Muscle layer of duodenum (tissue), 2 donors: ENCODE data around the gene PNPT1.
A peak's percentile ranks its signal among the peaks of the same experiment; 100 is the strongest.
"Not testable (repeated sequence)": the region's sequence is repeated elsewhere in the genome, so short reads cannot be mapped to it uniquely, and the experiment has no call there.

ENCODE experiments used
- H3K27ac ChIP-seq: one replicate; pipeline ENCODE4 v1.7.0; 2013; ENCODE audit warnings: mild to moderate bottlenecking, low read length
- H3K27me3 ChIP-seq: one replicate; pipeline ENCODE4 v1.7.0; 2013; ENCODE audit warnings: low read depth, mild to moderate bottlenecking, control low read depth, low read length
- H3K36me3 ChIP-seq, 2 donors: one replicate each; pipeline ENCODE4 v1.7.0; 2013; ENCODE audit warnings: low read length in 2 of 2, control low read depth in 1 of 2, mild to moderate bottlenecking in 1 of 2; ENCODE audit not compliant: insufficient read depth in 2 of 2, control insufficient read depth in 1 of 2
- H3K4me1 ChIP-seq, 2 donors: one replicate each; pipeline ENCODE4 v1.7.0; 2013; ENCODE audit warnings: low read length in 2 of 2, mild to moderate bottlenecking in 2 of 2, control low read depth in 1 of 2, moderate library complexity in 1 of 2; ENCODE audit not compliant: insufficient read depth in 2 of 2, control insufficient read depth in 1 of 2
- H3K4me3 ChIP-seq, 2 donors: one replicate each; pipeline ENCODE4 v1.7.0; 2013; ENCODE audit warnings: low read length in 2 of 2, low read depth in 1 of 2, mild to moderate bottlenecking in 1 of 2
- H3K9me3 ChIP-seq, 2 donors: one replicate each; pipeline ENCODE4 v1.7.0; 2013; ENCODE audit warnings: low read length in 2 of 2, control low read depth in 1 of 2, mild to moderate bottlenecking in 1 of 2; ENCODE audit not compliant: control insufficient read depth in 1 of 2
- donor health status: healthy.

The PNPT1 gene

DNA sequence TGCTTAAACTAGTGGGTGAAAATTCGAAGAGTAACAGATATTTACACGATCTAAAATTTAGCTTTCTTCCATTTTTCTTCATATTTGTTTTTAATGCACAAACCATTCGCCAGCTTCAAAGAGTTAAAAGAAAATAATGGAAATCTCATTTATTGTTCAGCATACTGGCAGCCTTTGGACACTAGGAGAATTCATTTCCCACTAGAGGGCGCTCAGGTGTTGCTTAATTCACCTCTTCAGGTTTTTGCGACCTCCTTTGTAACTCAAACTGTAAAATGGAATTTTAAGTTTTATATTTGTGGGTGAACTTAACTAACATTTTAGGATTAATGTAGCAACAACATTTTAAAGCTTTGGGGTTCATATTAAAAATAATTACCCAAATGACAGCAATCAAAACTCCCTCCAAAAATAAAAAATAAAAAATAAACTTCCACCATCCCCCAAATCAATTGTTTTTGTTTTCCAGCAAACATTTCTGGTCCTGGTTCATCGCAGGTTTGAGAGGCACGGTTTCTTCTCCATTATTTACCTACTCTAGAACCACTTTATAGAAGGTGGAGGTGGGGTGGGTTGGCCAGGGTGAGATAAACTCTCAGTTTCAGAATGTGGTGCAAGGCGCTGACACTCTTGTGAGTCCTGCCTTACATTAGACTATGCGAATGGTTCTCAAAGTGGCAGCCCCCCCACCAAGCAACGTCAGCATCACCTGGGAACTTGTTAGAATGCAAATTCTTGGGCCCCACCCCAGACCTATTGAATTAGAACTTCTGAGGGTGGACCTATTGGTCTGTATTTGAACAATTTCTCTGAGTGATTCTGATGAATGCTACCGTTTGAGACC lies 24.7 kb upstream of the PNPT1 start:
- Histone ChIP-seq H3K4me1 (no peaks in the 10 kb centered on the region), H3K4me3 (no peak overlapping the region), H3K36me3 (no peaks in the 10 kb centered on the region), H3K27ac (no peak overlapping the region), H3K27me3 (no peaks in the 10 kb centered on the region), H3K9me3 (no peaks in the 10 kb centered on the region)

GRCh38 chr2:55715626-55716025 lies 22.0 kb upstream of the PNPT1 start:
- Histone ChIP-seq H3K9me3 (no peaks in the 10 kb centered on the region), H3K4me1 (no peaks in the 10 kb centered on the region), H3K4me3 (no peak overlapping the region), H3K36me3 (no peaks in the 10 kb centered on the region), H3K27ac (no peak overlapping the region), H3K27me3 (no peaks in the 10 kb centered on the region)

DNA sequence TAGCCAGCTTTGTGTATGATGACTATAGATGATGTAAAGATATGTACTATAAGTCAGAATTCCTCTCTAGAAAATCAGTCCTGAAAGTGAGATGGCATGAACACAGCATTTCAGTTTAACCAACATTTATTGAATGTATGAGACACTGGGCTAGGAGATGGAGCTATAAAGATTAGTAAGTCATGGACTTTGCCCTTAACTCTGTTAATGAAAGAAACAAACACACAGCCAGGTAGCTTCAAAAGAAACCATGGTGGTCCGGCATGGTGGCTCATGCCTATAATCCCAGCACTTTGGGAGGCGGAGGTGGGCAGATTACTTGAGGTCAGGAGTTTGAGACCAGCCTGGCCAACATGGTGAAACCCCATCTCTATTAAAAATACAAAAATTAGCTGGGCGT lies 21.5 kb upstream of the PNPT1 start:
- not testable (repeated sequence) for H3K27ac ChIP-seq, H3K9me3 ChIP-seq, H3K4me3 ChIP-seq, H3K4me1 ChIP-seq, H3K27me3 ChIP-seq, H3K36me3 ChIP-seq

DNA sequence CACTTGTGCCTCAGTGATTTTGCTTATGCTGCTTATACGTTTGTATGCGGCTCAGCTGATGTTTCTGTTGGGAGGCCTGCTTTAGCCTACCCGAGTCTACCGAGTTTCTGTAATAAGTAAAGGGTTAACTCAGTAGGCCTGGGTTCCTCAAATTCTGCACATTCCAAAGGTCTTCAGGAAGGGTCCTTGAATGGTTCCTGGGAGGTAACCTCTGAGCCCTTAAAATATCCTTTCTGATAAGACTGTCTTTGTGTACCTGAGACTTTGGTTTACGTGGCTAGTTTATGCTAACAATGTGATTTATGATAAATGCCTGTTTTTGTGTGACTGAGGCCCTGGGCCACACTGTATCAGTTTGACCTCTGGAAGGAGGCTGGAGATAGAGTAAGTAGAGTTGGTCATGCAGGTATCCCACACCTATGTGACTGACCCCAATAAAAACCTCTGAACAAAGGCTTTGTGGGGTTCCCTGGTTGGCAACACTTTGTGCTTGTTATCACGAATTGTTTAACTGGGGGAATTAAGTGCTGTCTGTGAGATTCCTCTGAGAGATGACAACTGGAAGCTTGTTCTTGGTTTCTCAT lies 18.9 kb upstream of the PNPT1 start:
- Histone ChIP-seq H3K27me3 (no peaks in the 10 kb centered on the region), H3K27ac (no peak overlapping the region), H3K9me3 (no peaks in the 10 kb centered on the region), H3K36me3 (no peaks in the 10 kb centered on the region), H3K4me1 (no peaks in the 10 kb centered on the region), H3K4me3 (no peak overlapping the region)

GRCh38 chr2:55710025-55710424 lies 16.4 kb upstream of the PNPT1 start:
- H3K27ac ChIP-seq: no peak overlapping the region
- H3K27me3 ChIP-seq: no peaks in the 10 kb centered on the region
- H3K36me3 ChIP-seq: no peaks in the 10 kb centered on the region
- no peak overlapping the region for H3K4me3 ChIP-seq
- H3K9me3 ChIP-seq: no peaks in the 10 kb centered on the region
- H3K4me1 ChIP-seq: no peaks in the 10 kb centered on the region

- Histone ChIP-seq H3K4me1 (no peaks in the 10 kb centered on the region), H3K27ac (no peak overlapping the region), H3K9me3 (no peaks in the 10 kb centered on the region), H3K36me3 (no peaks in the 10 kb centered on the region), H3K4me3 (no peak overlapping the region), H3K27me3 (no peaks in the 10 kb centered on the region)
Measured at GRCh38 chr2:55707751-55708150, 14.1 kb upstream of the PNPT1 start.

GRCh38 chr2:55706258-55706657 lies 12.6 kb upstream of the PNPT1 start:
- not testable (repeated sequence) for H3K27me3 ChIP-seq, H3K4me3 ChIP-seq, H3K27ac ChIP-seq, H3K9me3 ChIP-seq, H3K4me1 ChIP-seq, H3K36me3 ChIP-seq

DNA sequence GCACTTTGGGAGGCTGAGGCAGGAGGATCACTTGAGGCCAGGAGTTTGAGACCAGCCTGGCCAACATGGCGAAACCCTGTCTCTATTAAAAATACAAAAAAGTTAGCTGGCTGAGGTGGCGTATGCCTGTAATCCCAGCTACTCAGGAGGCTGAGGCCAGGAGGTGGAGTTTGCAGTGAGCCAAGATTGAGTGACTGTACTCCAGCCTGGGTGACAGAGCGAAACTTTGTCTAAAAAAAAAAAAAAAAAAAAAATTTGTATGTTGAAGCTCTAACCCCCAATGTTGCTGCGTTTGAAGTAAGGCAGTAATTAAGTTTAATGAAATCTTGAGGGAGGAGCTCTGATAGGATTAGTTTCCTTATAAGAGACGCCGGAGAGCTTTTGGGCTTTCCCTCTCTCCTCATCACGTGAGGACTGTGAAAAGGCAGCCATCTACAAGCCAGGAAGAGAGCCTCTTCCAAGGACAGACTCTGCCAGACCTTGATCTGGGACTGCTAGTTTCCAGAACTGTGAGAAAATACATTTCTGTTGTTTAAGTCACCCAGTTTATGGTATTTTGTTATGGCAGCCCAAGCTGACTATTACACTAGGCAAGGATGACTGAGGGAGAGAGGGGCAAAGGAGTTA lies 11.5 kb upstream of the PNPT1 start:
- no peaks in the 10 kb centered on the region for H3K27me3 ChIP-seq
- H3K27ac ChIP-seq: no peak overlapping the region
- no peaks in the 10 kb centered on the region for H3K36me3 ChIP-seq
- H3K9me3 ChIP-seq: no peaks in the 10 kb centered on the region
- no peak overlapping the region for H3K4me3 ChIP-seq
- no peaks in the 10 kb centered on the region for H3K4me1 ChIP-seq

- Histone ChIP-seq H3K27me3 (no peaks in the 10 kb centered on the region), H3K9me3 (no peaks in the 10 kb centered on the region), H3K27ac (no peak overlapping the region), H3K4me1 (no peaks in the 10 kb centered on the region), H3K36me3 (no peaks in the 10 kb centered on the region), H3K4me3 (no peak overlapping the region)
Measured at GRCh38 chr2:55703350-55703749, 9.7 kb upstream of the PNPT1 start.

GRCh38 chr2:55692740-55693139 lies 904 bp downstream of the PNPT1 start:
- not testable (repeated sequence) for H3K27me3 ChIP-seq, H3K9me3 ChIP-seq, H3K36me3 ChIP-seq, H3K4me1 ChIP-seq, H3K27ac ChIP-seq
- H3K4me3 ChIP-seq: peak overlapping the region; percentile 96 to 100

DNA sequence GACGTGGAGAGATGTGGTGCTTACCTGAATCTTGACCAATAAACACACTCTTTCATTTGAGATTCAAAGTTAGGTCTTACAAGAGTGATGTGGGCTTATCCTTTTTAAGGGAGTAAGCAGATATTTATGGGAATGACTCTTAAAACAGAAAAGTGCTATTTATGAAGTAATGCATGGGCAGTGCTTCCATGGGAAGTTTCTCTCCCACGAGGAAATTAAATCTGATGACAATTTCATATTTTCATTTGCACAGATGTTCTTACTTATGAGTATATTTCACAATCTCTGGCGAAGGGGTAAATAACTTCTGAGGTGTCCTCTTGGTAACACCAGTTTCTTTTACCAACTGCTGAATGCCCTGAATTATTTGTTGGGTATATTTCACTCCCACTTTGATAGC lies 21.0 kb downstream of the PNPT1 start:
- Histone ChIP-seq H3K9me3 (no peaks in the 10 kb centered on the region), H3K4me1 (no peaks in the 10 kb centered on the region), H3K4me3 (no peak overlapping the region), H3K27me3 (no peaks in the 10 kb centered on the region), H3K36me3 (peaks cover 11 to 29% of the 10 kb centered on the region in 2 donors), H3K27ac (no peak overlapping the region)
